ENCODE data around the gene GATAD1.

Gene GATAD1

DNA sequence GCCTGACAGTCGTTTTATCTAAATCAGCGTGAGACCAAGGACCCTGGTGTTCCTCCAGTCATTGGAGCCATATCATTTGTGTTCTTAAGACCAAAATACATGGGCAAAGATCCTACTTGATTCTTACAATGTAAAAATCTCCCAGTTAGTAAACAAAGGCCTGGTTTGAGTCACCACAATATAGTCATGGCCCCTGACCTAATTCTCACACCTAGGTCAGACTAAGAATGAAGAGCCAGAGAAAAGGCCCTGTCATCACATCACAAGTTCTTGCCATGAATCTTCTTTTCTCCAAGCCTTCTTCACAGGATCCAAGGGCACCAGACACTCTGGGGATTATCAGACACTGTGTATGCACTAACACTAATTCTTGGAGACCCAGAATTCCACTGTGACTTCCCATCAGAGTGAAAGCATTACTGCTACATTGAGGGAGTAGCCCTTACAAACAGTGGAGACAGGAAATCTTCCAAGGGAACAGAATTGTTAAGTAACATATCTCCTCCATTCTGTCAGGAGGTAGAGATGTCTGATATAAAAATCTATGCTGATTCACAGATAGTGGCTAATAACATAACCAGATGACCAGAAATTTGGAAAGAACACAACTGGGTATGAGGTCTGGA is 38.1 kb downstream of the GATAD1 start:
- DNase-seq = peak; percentile 15

DNA sequence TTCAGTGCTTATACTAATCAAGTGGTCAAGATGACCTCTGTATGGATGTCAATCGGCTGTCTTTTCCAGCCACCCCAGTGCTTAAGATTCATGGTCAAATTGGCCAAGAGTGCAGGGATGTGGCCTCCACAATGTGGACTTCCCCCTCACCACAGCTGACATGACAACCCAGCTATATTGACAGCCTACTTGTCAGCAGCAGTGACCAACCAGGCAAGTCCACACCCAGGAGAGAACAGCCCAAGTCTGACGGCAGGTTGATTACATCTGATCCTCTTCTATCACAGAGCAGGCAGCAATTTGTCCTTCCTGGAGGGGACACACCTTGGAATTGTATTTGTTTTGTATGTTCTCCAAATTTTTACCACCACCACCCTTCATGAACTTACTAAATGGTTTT is 38.7 kb downstream of the GATAD1 start:
- DNase-seq = no peak

DNA sequence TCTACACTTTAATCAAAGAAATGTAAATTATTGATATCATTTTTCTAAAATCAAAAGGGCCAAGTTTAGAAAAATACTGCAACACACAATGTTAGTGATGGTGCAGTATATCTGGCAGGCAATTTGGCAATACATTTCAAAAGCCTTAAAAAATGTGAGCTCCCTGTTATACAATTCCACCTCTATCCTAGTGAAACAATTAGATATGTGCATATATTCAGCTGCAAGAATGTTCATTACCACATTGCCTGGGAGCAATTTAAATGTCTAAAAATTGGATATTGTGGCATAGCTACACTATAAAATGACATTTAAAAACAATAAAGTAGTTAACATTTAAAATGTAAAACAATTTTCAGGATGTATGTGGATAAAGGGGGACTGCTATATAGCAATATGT is 40.5 kb downstream of the GATAD1 start:
- no peak for DNase-seq

DNA sequence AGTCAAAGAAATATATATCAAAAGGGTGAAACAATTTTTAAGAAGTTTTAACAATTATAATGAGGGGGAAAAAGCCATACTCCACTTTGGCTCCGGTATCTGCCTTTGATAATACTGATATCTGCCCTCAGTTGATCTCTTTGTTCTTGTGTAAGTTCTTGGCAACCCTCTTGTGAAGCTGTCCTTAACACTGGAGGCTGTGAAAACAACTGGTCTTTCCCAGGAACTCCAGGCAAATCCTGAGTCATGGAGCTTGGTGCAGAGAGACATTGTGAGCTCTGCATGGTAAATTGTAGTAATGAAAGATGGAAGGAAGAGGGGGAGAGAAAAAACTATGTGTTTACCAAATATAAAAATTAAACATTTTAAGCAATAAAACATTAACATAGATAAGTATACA is 42.4 kb downstream of the GATAD1 start:
- no peak for DNase-seq

DNA sequence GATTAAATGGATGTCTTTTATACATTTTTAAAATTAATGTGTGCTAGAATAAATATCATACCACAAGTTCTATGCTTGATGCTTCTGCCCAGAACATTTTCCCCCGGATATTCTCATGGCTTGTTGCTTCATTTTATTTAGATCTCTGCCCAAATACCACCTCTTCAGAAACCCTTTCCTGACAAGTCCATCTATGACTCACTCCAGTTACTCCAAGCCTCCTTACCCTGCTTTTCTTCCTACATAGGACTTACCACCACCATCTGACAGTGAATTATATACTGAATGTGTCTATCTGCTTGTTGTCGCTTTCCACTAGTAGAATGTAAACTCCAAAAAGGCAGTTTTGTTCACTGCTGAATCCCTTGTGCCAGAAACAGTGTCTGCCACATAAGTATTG is 49.6 kb downstream of the GATAD1 start:
- DNase-seq = no peak

DNA sequence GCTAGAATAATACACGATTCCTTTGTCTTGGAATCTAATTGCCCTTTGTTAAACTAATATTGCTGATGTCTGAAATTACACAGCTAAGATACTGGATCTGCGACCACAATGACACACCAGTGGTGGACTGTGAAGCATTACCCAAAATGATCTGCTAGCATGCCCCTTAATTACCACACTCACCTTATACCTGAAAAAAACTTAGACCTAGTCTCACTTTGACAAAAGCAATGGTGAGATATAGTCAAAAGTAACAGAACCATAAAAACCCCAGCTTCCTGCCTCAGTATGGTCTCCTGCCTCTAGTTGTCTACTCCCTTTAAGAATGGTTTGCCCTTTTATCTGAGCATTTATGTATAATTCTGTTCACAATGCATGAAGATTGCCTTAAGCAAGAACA is 51.3 kb downstream of the GATAD1 start:
- DNase-seq = no peak

DNA sequence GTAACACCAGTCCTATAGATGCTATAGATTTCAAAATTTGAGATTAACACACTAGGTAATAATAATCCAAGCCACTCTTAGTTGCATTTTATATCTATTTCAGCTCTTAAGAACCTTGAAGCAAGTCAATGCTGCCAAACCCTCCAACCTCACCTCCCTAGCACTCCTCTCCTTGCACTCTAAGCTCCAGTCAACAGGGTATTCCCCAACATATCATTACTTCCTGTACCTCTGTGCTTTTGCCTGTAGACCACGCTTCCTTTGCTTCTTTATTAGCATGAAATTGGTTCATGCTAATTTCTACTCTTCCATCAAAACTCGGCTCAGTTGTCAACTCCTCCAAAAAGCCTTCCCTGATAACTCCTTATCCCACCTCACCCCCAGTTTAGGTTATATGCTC is 56.5 kb downstream of the GATAD1 start:
- no peak for DNase-seq

DNA sequence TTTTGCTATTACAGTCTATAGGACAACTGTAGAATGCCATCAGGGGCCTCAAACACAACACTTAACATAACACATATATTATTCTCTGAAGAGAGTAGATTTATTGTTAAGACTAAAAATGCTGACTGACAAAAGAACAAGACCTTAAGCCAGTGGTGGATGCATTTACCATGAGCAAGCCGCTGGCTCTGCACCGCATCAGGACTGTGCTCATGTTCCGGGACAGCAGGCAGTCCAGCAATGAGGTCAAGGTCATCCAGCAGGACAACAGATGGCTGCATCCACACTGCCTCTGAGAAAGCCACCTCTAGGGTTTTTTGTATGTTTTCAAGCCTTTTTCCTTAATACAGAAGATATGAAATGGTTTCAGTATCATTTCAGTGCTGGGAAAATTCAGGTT is 57.3 kb downstream of the GATAD1 start:
- no peak for DNase-seq

DNA sequence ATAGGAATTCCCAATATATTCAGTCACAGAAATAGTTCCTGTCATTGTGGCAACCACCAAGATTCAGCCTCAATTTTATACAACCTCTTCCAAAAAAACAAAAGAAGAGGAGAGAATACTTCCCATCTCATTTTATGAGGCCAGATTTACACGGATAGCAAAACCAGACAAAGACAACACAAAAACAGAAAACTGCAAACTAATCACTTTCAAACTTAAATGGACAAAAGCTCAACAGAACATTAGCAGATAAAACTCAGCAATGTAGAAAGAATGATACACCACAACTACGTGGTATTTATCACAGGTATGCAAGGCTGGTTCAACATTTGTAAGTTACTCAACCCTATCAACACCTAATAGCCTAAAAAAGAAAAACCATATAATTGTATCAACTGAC is 59.1 kb downstream of the GATAD1 start:
- DNase-seq = no peak

DNA sequence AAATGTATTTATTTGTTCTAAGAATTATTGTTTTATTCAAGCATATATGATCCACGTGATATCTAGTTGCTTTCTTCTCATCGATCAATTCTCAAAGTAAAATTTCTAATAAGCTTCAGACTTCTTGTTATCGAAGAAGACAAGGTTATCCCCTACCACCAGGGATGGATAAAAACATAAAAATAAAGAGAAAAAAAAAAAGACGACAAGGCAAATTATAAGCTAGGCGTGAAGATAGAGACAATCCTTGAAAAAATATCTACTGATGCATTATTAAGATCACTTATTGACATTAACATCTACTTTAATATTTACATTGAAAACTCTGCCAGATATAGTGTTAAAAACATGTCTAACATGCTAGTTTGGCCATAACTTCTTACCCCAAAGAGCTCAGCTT is 61.7 kb downstream of the GATAD1 start:
- no peak for DNase-seq
